Loucy (cell line): ENCODE data around the gene EXOC3L4.

Experiments
- EZH2phosphoT487 ChIP-seq: fragments of 200-600 bp; IDR thresholded peaks from 2 replicates; pipeline ENCODE4 v1.6.1; 2018; ENCODE audit warnings: antibody characterized with exemption, mild to moderate bottlenecking, moderate library complexity, borderline replicate concordance
- TF ChIP-seq, protein P1 (sequence below): fragments of 200-600 bp; sonication (generic); conservative IDR thresholded peaks from 2 replicates; pipeline ENCODE4 v1.5.1; 2014; ENCODE audit warnings: mild to moderate bottlenecking, antibody characterized with exemption, low read length

- TF ChIP-seq, protein P1, sequence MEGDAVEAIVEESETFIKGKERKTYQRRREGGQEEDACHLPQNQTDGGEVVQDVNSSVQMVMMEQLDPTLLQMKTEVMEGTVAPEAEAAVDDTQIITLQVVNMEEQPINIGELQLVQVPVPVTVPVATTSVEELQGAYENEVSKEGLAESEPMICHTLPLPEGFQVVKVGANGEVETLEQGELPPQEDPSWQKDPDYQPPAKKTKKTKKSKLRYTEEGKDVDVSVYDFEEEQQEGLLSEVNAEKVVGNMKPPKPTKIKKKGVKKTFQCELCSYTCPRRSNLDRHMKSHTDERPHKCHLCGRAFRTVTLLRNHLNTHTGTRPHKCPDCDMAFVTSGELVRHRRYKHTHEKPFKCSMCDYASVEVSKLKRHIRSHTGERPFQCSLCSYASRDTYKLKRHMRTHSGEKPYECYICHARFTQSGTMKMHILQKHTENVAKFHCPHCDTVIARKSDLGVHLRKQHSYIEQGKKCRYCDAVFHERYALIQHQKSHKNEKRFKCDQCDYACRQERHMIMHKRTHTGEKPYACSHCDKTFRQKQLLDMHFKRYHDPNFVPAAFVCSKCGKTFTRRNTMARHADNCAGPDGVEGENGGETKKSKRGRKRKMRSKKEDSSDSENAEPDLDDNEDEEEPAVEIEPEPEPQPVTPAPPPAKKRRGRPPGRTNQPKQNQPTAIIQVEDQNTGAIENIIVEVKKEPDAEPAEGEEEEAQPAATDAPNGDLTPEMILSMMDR = no peak
- TF ChIP-seq EZH2phosphoT487 = no peak
Observed at GRCh38 chr14:103139132-103140025, 44.9 kb downstream of the EXOC3L4 start.
